GM20000 (cell line): ENCODE results near the gene REEP3.

Experiments used
- DNase-seq: peaks from one replicate; pipeline ENCODE4 v3.0.0; 2012; ENCODE audit warnings: low spot score
- TF ChIP-seq, protein P1 (sequence below): IDR thresholded peaks from 2 replicates; pipeline ENCODE4 v1.5.1; 2012; ENCODE audit warnings: mild to moderate bottlenecking, control low read depth; ENCODE audit errors: extremely low read depth, missing control alignments

Gene REEP3

DNA sequence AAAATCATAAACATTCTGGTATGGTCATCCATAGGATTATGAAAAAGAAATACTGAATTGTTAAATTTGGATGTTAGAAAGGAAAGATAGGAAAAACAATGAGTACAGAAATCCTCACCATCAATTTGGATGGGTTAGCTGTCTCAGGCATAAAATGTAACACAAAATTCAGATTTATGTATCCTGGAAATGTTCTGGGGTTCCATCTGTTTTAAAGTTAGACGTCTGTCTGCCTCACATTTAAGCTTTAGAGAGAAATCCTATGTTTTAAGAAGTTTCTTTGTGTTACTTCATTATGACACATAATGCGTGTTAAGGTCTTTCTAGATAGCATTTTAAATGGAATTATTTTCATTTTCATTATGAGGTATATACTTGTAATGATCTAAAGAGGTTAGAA lies 103.5 kb downstream of the REEP3 start:
- no peak for DNase-seq

DNA sequence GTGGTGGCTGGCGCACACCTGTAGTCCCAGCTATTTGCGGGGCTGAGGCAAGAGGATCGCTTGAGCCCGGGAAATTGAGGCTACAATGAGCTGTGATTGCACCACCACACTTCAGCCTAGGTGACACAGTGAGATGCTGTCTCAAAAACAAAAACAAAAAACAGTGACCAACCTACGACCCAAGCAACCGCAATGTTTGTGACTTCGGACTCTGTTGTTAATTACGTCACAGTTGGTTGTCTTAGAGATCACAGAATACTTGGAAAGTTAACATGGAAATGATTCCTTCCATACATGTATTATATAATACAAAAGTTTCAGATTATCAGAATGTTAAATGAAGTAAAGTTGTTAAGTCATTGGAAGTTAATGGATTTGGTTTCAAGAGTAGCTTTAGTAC lies 106.2 kb downstream of the REEP3 start:
- DNase-seq: no peak

More for the DNA sequence above, 103.5 kb downstream of the REEP3 start:
- TF ChIP-seq, protein P1, sequence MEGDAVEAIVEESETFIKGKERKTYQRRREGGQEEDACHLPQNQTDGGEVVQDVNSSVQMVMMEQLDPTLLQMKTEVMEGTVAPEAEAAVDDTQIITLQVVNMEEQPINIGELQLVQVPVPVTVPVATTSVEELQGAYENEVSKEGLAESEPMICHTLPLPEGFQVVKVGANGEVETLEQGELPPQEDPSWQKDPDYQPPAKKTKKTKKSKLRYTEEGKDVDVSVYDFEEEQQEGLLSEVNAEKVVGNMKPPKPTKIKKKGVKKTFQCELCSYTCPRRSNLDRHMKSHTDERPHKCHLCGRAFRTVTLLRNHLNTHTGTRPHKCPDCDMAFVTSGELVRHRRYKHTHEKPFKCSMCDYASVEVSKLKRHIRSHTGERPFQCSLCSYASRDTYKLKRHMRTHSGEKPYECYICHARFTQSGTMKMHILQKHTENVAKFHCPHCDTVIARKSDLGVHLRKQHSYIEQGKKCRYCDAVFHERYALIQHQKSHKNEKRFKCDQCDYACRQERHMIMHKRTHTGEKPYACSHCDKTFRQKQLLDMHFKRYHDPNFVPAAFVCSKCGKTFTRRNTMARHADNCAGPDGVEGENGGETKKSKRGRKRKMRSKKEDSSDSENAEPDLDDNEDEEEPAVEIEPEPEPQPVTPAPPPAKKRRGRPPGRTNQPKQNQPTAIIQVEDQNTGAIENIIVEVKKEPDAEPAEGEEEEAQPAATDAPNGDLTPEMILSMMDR: no peak

DNA sequence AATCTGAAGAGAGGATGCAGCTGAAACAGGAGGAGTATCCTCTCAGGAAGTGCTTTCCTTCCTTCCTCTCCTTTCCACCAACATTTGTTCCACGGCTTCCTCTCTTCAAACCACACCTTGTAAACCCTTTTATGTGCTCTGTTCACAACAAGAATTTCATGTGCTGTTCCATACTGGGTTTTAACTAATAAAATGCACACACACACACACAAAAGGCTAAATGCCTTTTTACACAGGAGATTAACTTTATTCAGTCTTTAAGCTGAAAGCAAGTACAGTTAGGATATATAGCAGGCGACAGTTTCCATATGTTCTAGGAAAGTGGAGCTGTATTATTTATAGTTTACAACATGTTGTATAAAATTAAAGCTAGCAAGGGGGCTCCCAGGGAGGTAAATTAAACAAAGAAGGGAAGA lies 106.7 kb downstream of the REEP3 start:
- TF ChIP-seq, protein P1: no peak
- DNase-seq: no peak

More for the DNA sequence above, 106.2 kb downstream of the REEP3 start:
- TF ChIP-seq, protein P1: no peak

DNA sequence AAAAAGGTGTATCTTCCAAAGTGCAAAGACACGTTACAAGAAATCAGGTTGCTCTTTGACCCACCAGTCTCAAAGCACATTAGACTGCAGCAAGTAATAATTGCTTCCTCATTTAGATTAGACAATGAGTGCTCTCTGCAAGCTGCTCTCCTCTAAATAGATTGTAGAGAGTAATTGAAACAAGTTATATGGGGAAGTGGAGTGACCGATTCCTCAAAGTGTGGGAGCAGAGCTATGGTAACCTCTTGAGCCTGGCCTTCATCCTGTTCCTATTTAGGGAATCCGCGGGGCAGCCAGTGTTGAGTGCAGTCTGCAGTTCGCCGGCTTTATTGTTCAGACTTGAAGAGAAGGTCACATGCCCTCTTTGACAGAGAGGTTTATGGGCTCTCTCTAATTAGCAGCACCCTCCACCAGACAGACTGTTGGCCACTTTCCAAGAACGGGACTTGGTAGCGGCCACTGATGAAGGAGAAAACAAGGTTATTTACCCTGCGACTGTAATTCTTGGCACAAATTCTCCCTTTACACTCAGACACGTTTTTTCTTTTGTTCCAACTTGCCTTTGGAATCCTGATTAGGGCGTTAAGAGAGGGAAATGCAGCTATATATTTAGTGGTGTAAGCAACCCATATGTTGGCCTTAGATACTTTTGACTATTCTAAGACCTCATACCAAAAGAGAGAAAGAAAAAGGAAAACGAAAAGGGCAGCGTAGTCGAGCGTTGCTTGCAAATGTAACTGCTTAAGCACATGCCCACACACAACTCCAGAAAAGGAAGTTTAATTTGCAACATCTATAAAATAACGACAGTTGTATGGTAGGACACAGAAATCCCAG lies 107.5 kb downstream of the REEP3 start:
- DNase-seq: peak; percentile 64
- TF ChIP-seq, protein P1: no peak

DNA sequence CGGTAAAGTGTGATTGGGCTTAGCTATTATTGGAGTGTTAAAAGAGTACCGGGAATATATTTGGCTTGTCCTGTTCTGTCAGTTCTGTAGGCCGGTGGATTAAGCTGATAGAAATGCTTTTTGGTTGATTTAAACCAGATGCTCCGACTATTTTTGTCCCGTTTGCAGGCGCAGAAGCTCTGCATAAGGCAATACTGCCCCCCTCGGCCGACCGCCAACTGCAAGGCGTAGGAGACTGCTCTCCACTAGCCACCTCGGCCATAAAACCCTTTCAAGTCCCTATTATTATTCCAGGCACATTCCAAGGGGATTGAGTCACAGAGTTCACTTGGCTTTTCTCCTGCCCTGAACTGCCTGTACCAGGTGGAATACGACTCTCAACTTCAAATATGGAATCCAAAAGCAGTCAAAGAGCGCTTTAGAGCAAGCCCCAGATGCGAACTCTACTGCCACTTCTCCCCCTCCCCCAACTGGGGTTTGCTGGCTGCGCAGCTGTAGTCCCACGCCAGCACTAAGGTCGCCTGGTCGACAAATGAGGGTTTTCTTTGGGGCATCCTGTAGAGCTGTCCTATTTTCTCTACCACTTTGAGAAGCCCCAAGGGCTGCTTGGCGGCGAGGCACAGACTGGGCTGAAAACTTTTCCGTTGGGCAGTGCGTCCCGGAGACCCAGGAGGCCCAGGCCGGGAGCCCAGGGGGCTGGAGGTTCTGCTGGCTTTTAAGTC lies 108.3 kb downstream of the REEP3 start:
- DNase-seq: peak; percentile 77
- TF ChIP-seq, protein P1: peak; percentile 66

DNA sequence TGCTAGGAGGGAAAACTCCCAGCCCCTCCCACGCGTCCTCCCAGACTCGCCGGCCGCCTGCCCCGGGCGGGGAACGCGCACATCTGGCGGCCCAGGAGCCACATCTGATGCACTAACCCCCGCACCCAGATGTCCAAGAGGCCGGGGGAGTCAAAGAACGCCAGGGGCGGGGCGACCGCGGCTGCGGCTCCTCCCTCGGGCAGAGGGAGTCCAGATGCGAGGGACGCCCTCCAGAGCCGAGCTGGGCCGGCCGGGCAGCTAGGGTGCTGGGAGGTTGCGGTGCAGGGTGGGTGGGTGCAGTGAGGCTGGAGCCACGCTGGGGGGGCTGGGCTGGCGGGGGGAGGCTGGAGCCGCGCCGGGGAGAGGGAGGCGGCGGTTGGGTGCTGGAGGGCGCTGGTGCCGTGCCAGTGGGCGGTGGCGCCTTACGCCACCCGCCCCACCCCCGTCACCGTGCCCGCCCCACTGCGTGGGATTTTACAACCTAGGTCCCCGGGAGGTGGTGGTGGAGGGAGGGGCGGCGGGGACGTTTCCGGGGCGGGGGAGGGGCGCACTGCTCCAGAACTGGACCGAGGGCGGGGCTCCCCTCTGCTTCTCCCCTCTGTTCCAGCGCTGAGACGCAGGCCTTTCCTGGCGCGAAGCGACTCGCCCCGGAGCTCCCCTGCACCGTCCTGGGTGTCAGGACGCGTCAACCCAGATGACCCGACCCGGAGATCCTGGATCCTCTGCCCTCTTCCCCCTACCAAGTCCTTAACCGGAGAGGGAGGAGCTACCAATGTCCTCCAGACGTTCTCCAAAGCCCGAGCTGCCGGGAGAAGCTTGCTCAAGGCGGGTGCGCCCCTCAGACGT lies 109.1 kb downstream of the REEP3 start:
- peak; percentile 88 for DNase-seq
- TF ChIP-seq, protein P1: no peak
